GM18505 (cell line): ENCODE results near the gene ORC1.

Experiments
- ATAC-seq: cut with Tn5 transposase; IDR thresholded peaks from one replicate; pipeline ENCODE4 v1.9.1; 2021; ENCODE audit not compliant: unreplicated experiment
- POLR2A ChIP-seq: IDR thresholded peaks from 4 replicates; pipeline ENCODE4 v1.6.1; 2011; ENCODE audit warnings: borderline replicate concordance; ENCODE audit not compliant: insufficient read depth, insufficient read length; ENCODE audit errors: extremely low read depth

The ORC1 gene

DNA sequence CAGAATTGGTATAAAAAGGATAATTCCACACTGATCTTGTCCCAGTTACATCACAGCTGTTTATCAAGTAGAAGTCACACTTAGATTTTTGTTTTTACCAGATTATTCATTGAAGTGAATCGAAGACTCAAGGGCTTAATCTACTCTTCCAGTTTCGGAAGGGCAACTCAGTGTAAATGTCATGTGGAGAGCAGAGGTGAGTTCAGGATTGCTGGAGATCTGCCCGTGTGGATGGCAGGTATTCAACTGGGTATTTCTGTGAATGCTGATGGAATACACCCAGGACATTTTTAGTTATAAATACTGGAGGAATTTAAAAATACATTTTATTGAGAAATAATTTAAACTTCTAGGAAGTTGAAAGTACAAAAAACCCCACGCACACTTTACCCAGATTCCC is 57.6 kb downstream of the ORC1 start:
- no peak for TF ChIP-seq POLR2A
- no peak for ATAC-seq

DNA sequence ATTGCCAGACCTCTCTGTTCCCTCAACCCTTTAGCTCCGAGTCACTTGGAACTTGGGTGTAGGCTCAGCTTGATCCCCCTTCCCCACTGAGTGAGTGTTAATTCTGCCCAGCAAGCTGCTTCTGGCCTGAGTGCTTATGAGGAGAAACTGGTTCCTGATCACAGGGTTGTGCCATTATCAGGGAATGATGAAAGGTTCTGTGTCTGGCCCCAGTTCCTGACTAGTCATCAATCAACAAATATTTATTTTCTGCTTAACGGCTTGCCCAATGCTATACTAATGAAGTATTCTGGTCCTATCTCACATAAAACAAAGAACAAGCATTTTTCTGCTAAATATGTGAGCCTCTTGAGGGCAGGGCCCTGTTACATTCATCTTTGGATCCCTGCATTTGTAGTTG is 59.0 kb downstream of the ORC1 start:
- ATAC-seq: no peak
- no peak for TF ChIP-seq POLR2A

DNA sequence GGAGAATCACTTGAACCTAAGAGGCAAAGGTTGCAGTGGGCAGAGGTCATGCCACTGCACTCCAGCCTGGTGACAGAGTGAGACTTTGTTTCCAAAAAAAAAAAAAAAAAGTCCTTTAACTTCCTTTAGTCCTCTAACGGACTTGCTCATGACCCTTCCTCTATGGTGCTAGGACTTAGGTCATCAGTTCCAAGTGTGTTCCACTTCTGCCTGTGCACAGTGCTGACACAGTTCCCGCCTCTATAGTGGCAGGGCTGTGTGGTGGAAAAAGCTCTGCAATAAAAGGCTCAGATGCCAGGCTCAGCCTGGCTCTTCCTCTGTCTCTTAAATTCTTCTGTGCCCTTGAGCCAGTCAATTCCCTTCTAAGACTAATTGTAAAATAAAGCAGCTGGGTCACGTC is 60.2 kb downstream of the ORC1 start:
- ATAC-seq: no peak
- TF ChIP-seq POLR2A: no peak

DNA sequence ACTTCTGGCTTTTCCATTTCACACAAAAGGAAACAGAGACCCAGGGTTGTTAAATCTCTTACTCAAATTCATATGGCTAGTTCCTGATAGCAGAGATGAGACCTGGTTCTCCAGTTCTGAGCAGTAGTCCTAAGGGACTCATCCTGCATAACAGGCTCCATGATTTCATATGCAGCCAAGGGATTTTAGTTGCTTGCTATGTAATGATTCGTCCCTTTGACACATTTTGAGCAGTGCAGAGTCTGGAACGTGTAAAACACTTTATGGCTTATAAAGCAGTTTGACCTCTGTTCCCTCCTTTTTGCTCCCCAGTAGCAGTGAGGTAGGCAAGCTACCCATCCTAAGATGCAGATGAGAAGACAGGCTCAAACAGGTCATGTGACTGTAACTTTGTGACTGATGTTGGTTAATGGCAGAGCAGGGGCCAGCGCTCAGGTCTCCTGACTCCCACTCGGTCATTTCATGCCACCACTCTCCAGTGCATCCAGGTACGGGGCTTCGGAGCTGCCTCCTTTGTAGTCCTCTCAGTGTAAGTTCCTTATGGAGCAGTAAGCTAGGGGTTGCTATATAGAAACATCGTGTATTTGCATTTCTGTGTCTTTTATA is 62.5 kb downstream of the ORC1 start:
- no peak for ATAC-seq
- no peak for TF ChIP-seq POLR2A

DNA sequence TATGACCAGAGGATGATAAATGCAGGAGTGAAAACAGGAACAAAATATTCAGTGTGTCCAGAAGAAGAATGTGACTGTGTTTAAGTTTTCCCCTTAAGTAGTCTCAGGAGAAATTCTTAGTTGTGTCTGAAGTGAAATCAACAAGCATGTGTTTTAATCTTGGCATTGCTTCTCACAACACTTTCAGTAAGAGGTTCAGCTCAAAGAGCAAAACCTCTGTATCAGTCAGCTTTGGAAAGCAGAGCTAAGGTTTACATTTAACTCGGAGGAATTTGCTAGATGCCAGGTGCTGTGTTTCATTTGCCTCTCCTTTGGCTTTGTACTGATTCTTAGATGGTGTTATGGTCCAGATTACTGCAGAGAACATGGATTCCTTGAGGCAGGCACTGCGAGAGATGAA is 66.8 kb downstream of the ORC1 start:
- ATAC-seq: no peak
- TF ChIP-seq POLR2A: no peak

DNA sequence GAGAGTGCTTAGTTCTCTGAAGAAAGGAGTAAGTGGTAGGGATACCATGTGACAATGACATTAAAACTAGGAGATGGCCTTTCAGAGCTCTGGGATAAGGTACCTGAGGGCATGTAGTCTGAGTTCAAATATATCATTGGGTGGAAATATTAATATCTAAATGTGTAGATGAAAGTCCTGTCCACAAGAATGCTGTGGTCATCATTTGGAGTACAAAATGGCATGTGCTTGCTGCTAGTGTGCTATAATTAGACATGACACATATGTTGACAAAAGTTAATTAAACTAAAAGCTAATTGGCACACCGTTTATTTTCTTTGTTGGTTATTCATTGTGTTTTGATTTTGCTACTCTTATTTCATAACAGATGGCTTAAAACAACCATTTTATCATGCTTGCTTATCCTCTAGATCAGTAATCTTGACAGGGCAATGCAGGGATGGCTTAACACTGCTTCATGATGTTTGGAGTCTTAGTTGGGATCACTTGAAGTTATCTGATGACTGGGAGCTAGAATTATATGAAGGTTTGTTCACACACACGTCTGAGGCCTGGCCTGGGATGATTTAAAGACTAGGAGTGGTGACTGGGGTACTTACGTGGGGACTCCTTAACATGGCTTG is 69.2 kb downstream of the ORC1 start:
- ATAC-seq: no peak
- TF ChIP-seq POLR2A: no peak

DNA sequence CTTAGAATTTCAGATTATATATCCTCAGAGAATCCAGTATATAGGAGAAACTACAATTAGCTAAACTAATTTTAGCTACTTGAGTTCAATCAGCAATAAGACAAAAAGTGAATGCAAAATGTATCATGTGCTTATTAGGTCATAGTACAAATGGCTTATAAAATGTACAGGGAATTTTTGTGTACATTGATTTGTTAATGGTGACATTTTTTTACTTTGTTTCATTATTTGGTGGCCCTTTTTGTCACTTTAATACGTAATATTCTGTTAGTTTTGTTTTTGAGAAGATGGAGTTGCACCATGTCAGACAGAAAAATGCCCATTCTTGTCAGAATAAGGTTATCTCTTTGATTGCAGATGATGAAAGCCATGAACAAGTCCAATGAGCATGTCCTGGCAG is 71.8 kb downstream of the ORC1 start:
- no peak for TF ChIP-seq POLR2A
- ATAC-seq: no peak

DNA sequence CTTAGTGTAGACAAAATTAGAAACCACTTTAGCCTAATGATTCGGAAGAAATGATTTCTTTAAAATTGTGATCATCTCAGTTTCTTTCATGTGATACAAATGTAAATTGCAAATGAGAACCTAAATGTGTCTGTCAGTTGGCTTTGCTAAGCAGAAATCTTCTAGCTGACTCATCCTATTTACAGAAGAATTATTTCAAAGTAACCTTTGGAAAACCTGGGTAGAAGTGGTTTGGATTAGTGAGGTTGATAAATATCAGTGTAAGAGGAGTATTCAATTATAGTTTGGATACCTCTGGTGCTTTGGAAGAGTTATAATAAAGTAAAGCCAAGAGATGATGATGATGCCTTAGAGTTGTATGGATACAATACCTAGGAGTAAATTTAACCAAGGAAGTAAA is 75.6 kb downstream of the ORC1 start:
- ATAC-seq: no peak

DNA sequence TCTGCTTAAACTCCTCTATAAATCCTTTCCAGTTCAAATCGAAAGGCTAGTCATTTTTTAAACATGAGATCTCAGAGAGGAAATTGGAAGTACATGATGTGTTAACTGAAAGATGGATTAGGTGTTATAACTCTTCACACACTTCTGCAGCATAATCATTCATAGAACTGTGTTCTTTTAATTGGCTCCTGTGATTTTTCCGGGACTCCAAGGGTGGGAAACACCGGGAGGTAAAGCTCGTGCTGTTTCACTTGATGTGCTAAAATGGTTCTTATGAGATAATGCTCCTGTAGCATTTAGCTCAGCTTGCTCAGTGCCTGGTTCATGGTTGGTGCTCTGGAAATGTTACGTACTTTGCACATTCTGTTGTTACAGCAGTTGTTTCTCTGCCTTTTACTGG is 78.4 kb downstream of the ORC1 start:
- no peak for TF ChIP-seq POLR2A
- ATAC-seq: no peak

More for the DNA sequence above, 75.6 kb downstream of the ORC1 start:
- TF ChIP-seq POLR2A: no peak

DNA sequence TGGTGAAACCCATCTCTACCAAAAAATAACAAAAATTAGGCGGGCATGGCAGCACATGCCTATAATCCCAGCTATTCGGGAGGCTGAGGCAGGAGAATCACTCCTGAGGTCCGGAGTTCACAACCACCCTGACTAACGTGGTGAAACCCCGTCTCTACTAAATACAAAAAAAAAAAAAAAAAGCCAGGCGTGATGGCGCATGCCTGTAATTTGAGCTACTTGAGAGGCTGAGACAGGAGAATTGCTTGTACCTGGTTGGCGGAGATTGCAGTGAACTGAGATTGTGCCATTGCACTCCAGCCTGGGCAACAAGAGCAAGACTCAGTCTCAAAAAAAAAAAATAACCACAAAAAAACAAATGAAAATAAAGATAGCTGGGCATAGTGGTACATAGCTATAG is 80.5 kb downstream of the ORC1 start:
- TF ChIP-seq POLR2A: no peak
- no peak for ATAC-seq
